Mucosa of descending colon (tissue), 3 donors: ENCODE results near the gene CHAT. TPM values are rescaled to one million over a fixed set of nuclear protein-coding genes. Genes with fewer than 3 reads are reported as not detected.

ENCODE experiments used
- ATAC-seq: fragments of 200-7000 bp; cut with Tn5 transposase; one replicate; pipeline ENCODE4 v1.9.1; 2020; ENCODE audit warnings: mild to moderate bottlenecking, moderate library complexity
- DNase-seq, 3 donors: peaks; one replicate each; pipeline ENCODE4 v3.0.0-alpha.2; 2020
- H3K36me3 ChIP-seq: fragments of 200-600 bp; one replicate; pipeline ENCODE4 v1.8.0; 2021; ENCODE audit warnings: low read depth, mild to moderate bottlenecking
- H3K4me1 ChIP-seq: fragments of 200-600 bp; one replicate; pipeline ENCODE4 v1.8.0; 2021; ENCODE audit warnings: low read depth, mild to moderate bottlenecking
- H3K4me3 ChIP-seq: fragments of 200-600 bp; one replicate; pipeline ENCODE4 v1.8.0; 2021; ENCODE audit warnings: mild to moderate bottlenecking
- H3K9me3 ChIP-seq: fragments of 200-600 bp; one replicate; pipeline ENCODE4 v1.8.0; 2021; ENCODE audit warnings: mild to moderate bottlenecking
- intact Hi-C, 2 donors: fragments of 100-400 bp; cut with DNase I in 1 of 2; cut with micrococcal nuclease in 1 of 2; formaldehyde crosslinking; loops; one replicate each; pipeline versions ENCODE4 v1.11.0 to v1.11.1; 2022; cut with DNase I, micrococcal nuclease
- total RNA-seq, 3 donors: library from RNA; stranded (reverse); fragmentation: NEBNext Ultra II Directional in 2 of 3; extraction: Animal tissue kit (Norgen Biotek cat#: 25700) in 2 of 3; gene quantifications; one replicate each; pipeline versions ENCODE4 v1.2.1 to v1.2.4, GENCODE V29; 2021 to 2023
- TF ChIP-seq, protein P1 (sequence below): fragments of 200-600 bp; IDR thresholded peaks from one replicate; pipeline ENCODE4 v1.8.0; 2022; ENCODE audit warnings: antibody characterized with exemption, mild to moderate bottlenecking
- donor health status: DM: no; HTN: no; CAD: no; lungs with moderate emphysema.
- donor health status: DM: no; HTN: no; CAD: no.
- donor health status: DM: no; HTN: yes; CAD: no.

The CHAT gene
- total RNA-seq, 3 donors from 2014 or later: 0.61 to 1.6 (median 0.84) TPM

DNA sequence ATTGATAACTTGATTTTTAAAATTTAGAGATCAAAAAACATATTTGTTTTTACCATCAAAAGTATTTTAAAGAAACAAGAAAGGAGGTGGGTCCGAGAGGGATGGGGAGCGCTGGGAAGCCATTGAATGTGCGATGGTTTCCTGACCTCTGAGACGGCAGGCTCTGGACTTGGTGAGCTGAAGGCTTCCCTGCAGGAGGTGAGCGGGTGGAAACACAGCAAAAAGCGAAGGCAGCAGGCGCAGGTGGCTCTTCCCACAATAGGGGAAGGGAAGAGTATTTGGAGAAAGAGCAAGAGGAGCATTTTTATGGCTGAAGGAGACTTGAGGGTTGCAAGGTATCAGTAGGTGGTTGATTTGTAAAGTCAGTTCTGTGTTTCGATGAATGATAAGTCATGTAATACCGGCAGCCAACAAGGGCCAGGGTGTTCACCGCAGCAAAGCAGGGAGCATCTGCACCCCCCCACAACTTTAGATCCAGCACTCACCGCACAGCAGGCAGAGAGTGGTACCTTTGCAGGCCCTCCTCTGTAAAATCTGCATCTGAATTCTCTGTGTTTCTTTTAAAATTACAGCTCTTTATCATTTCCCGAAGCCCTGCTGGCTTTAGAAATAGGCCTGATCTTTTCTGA, 76.2 kb downstream of the CHAT start:
- TF ChIP-seq, protein P1, sequence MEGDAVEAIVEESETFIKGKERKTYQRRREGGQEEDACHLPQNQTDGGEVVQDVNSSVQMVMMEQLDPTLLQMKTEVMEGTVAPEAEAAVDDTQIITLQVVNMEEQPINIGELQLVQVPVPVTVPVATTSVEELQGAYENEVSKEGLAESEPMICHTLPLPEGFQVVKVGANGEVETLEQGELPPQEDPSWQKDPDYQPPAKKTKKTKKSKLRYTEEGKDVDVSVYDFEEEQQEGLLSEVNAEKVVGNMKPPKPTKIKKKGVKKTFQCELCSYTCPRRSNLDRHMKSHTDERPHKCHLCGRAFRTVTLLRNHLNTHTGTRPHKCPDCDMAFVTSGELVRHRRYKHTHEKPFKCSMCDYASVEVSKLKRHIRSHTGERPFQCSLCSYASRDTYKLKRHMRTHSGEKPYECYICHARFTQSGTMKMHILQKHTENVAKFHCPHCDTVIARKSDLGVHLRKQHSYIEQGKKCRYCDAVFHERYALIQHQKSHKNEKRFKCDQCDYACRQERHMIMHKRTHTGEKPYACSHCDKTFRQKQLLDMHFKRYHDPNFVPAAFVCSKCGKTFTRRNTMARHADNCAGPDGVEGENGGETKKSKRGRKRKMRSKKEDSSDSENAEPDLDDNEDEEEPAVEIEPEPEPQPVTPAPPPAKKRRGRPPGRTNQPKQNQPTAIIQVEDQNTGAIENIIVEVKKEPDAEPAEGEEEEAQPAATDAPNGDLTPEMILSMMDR: no peak
- intact Hi-C loops: no loop called here
- Histone ChIP-seq H3K36me3 (no peaks in the 10 kb centered on the region), H3K9me3 (no peaks in the 10 kb centered on the region), H3K4me3 (no peak overlapping the region), H3K4me1 (no peaks in the 10 kb centered on the region)
- ATAC-seq: no peak
- no peak for DNase-seq

DNA sequence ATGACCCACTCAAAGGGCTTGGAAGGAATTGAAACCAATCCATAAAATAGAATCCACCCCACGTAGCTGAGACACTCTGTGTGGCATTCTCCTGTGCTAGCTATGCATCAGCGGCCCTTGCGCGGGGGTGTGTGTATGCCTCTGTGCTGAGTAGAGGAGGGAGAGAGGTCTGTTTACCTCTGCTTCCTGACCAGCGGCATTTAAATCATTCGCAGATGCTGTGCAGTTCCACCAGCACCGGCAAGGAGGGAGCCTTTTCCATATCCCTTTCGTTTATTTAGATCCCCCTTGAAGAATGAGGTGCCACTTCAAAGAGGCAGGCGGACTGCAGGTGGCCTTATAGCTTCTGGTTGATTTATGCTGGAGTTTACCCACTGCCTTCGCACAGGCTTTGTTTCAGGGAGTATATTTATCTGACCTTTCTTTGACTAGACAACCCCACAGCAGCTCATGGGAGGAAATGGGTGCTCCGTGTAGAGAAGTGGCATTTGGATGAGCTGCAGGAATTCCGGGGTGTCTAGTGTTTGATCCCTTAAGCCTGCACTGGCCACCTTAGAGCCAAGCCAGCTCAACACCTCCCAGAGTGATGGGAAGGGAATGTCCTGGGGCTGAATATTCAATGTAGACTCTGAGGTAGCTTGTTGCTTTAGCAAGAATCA, 77.0 kb downstream of the CHAT start:
- intact Hi-C loops: no loop called here
- no peaks in the 10 kb centered on the region for H3K4me1 ChIP-seq
- H3K36me3 ChIP-seq: no peaks in the 10 kb centered on the region
- H3K9me3 ChIP-seq: no peaks in the 10 kb centered on the region
- ATAC-seq (no peak), DNase-seq (no peak)
- TF ChIP-seq, protein P1: no peak
- H3K4me3 ChIP-seq: no peak overlapping the region

DNA sequence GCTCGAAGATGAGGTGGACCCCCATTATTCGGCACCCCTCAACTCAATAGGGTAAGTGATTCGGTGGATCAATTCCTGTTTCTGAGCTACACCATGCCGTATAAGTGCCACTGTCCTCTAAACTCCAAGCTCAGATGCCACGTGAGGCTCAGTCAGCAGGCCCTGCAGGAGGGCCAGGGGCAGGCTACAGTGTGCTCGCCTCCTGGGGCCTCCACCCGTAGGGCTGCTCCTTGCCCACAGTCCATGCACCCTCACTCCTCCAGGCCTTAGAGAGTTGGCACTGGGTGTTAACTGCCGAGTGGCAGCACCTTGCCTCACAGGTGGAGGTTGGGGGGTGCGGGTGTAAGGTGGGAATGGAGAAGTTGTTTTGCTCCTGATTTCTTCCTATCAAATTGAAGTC, 77.8 kb downstream of the CHAT start:
- intact Hi-C loops: no loop called here
- no peak overlapping the region for H3K4me3 ChIP-seq
- no peaks in the 10 kb centered on the region for H3K9me3 ChIP-seq
- no peaks in the 10 kb centered on the region for H3K36me3 ChIP-seq
- ATAC-seq: no peak
- TF ChIP-seq, protein P1: no peak
- H3K4me1 ChIP-seq: no peaks in the 10 kb centered on the region
- DNase-seq: no peak

DNA sequence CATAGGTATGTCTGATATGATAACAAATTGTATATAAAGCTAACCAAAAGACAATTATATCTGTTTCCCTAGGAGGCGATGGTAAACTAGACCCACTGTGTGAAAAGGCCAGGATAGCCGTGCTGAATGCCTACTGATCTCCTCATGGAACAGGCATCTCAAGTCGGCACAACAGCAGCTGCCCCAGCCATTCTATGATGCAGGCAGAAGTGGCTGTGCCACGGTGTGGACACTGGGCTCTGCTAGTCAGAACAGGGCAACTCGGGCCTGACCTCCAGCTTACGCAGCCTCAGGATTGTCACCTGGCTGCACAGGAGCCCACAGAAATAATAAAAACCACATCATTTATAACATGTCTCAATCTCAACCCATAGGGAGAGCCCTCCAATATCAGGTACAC, 80.6 kb downstream of the CHAT start:
- no peak for DNase-seq
- ATAC-seq: no peak
- intact Hi-C loops: no loop called here
- no peaks in the 10 kb centered on the region for H3K4me1 ChIP-seq
- TF ChIP-seq, protein P1: no peak
- no peak overlapping the region for H3K4me3 ChIP-seq
- H3K9me3 ChIP-seq: no peaks in the 10 kb centered on the region
- H3K36me3 ChIP-seq: no peaks in the 10 kb centered on the region

DNA sequence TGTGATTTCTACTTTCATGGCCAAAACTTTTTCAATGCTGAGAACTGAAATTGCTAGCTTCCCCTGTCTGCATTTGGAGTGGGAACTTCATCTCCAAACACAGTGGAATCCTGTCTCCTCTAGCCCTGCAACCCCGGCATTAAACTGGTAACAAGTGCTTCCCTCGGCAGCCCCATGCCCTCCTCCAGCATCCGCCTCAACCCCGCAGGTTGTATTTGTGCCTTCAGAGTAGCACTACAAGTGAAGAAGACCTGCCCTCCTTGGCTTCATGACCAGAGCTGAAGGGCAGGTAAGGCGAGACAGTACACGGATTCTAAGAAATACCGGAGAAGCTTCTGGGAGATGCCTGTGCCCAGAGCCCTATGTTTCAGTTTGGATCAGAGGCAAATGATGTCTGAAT, 82.5 kb downstream of the CHAT start:
- no peak for DNase-seq
- Histone ChIP-seq H3K9me3 (no peaks in the 10 kb centered on the region), H3K36me3 (no peaks in the 10 kb centered on the region), H3K4me1 (no peaks in the 10 kb centered on the region), H3K4me3 (no peak overlapping the region)
- intact Hi-C loops: no loop called here
- TF ChIP-seq, protein P1: no peak
- ATAC-seq: no peak
